Upper lobe of left lung (tissue), 6 donors: ENCODE measurements around the gene MRPS15. TPM values are rescaled to one million over a fixed set of nuclear protein-coding genes. Genes with fewer than 3 reads are reported as not detected.
A peak's percentile ranks its signal among the peaks of the same experiment; 100 is the strongest.
"Not testable (repeated sequence)": the region's sequence is repeated elsewhere in the genome, so short reads cannot be mapped to it uniquely, and the experiment has no call there.

ENCODE experiments used
- ATAC-seq, 2 donors: fragments of 200-7000 bp; cut with Tn5 transposase; one replicate each; pipeline ENCODE4 v1.9.1; 2022; ENCODE audit warnings: mild to moderate bottlenecking in 2 of 2, moderate library complexity in 2 of 2; ENCODE audit not compliant: low FRiP score in 2 of 2
- DNase-seq, 2 donors: peaks; one replicate each; pipeline ENCODE4 v3.0.0-alpha.2; 2019 to 2020
- H3K27ac ChIP-seq, 4 donors: fragments of 200-600 bp; sonication (generic); one replicate each; pipeline ENCODE4 v1.5.1; 2016 to 2019
- H3K27me3 ChIP-seq, 4 donors: fragments of 200-600 bp; sonication (generic); one replicate each; pipeline ENCODE4 v1.5.1; 2017 to 2019
- H3K36me3 ChIP-seq, 4 donors: fragments of 200-600 bp; sonication (generic); one replicate each; pipeline ENCODE4 v1.5.1; 2016 to 2019
- H3K4me1 ChIP-seq, 4 donors: fragments of 200-600 bp; sonication (generic); one replicate each; pipeline ENCODE4 v1.5.1; 2018 to 2019
- H3K4me3 ChIP-seq, 4 donors: fragments of 200-600 bp; sonication (generic); one replicate each; pipeline ENCODE4 v1.5.1; 2017 to 2019; ENCODE audit warnings: mild to moderate bottlenecking in 2 of 4, moderate library complexity in 1 of 4
- H3K9me3 ChIP-seq, 4 donors: fragments of 200-600 bp; sonication (generic); one replicate each; pipeline ENCODE4 v1.5.1; 2018 to 2019
- EP300 ChIP-seq, 4 donors: sonication (generic); formaldehyde crosslinking; IDR thresholded peaks; one replicate each; pipeline ENCODE4 v1.5.1; 2017; ENCODE audit warnings: antibody characterized with exemption in 4 of 4, control low read depth in 2 of 4
- POLR2A ChIP-seq, 4 donors: fragments of 450-650 bp; IDR thresholded peaks; one replicate each; pipeline ENCODE4 v1.5.1; 2016 to 2017; ENCODE audit warnings: antibody characterized with exemption in 4 of 4, mild to moderate bottlenecking in 2 of 4
- POLR2AphosphoS5 ChIP-seq, 2 donors: sonication (generic); formaldehyde crosslinking; IDR thresholded peaks; one replicate each; pipeline ENCODE4 v1.5.1; 2017; ENCODE audit warnings: antibody characterized with exemption in 2 of 2
- WGBS, 2 donors: methylation state at CpG; one replicate each; pipeline ENCODE4 v1.1.5; 2017 to 2018; 5-methylcytosine and 5-hydroxymethylcytosine counted together
- total RNA-seq, 6 donors: library from RNA; depleted of rRNA in 4 of 6; stranded (reverse); fragments of >200 nt in 4 of 6; gene quantifications; one replicate each; pipeline versions ENCODE4 v1.1.0 to v1.2.1, GENCODE V29; 2016 to 2021
- TF ChIP-seq, protein P1 (sequence below), 6 experiments: fragments of 450-650 bp in 4 of 6; fragments of 200-600 bp in 2 of 6; sonication (generic) in 2 of 6; IDR thresholded peaks; one replicate each; pipeline ENCODE4 v1.5.1; 2016 to 2019; ENCODE audit warnings: antibody characterized with exemption in 6 of 6
- donor health status: DM: no; HTN: no; CAD: no; lungs with moderate emphysema.
- donor health status: DM: no; HTN: yes; CAD: no; lungs with severe emphysema.

The MRPS15 gene
- total RNA-seq, 6 donors from 2014 or later, result 43.0 to 83.6 (median 66.1) TPM

DNA sequence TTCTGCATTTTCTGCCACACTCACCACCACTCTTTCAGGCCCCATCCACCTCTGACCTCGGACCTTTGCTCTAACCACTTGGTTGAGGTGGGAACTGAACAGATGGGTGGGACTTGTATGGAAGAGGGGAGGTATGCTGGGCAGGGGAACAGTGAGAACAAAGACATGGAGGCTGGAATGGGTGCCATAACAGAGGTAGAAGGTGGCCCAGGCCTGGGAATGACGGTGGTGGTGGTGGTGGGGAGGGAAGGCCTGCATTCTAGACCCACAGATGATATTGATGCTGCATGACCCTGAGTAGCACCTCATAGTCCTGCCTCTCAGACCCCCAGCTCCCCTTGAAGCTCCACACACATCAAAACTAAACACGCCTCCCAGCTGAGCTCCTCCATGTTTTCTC, 23.7 kb upstream of the MRPS15 start:
- TF ChIP-seq, protein P1, sequence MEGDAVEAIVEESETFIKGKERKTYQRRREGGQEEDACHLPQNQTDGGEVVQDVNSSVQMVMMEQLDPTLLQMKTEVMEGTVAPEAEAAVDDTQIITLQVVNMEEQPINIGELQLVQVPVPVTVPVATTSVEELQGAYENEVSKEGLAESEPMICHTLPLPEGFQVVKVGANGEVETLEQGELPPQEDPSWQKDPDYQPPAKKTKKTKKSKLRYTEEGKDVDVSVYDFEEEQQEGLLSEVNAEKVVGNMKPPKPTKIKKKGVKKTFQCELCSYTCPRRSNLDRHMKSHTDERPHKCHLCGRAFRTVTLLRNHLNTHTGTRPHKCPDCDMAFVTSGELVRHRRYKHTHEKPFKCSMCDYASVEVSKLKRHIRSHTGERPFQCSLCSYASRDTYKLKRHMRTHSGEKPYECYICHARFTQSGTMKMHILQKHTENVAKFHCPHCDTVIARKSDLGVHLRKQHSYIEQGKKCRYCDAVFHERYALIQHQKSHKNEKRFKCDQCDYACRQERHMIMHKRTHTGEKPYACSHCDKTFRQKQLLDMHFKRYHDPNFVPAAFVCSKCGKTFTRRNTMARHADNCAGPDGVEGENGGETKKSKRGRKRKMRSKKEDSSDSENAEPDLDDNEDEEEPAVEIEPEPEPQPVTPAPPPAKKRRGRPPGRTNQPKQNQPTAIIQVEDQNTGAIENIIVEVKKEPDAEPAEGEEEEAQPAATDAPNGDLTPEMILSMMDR (IDR thresholded peaks at IDR 0.05), result no peak
- no peak for TF ChIP-seq POLR2AphosphoS5 (IDR thresholded peaks at IDR 0.05)
- TF ChIP-seq POLR2A (IDR thresholded peaks at IDR 0.05), result no peak
- TF ChIP-seq EP300 (IDR thresholded peaks at IDR 0.05), result no peak
- no peak overlapping the region for H3K4me3 ChIP-seq
- DNase-seq, result no peak
- H3K27me3 ChIP-seq, result no peaks in the 10 kb centered on the region
- peaks cover 19 to 36% (median 26%) of the 10 kb centered on the region in 4 donors for H3K4me1 ChIP-seq
- 86 to 90% methylated on average over 3 of the region's 3 CpGs for WGBS, 2 donors
- ATAC-seq, result no peak
- peak overlapping the region; percentile 80 to 89 (median 84) for H3K27ac ChIP-seq
- no peaks in the 10 kb centered on the region for H3K9me3 ChIP-seq
- no peaks in the 10 kb centered on the region for H3K36me3 ChIP-seq

- DNase-seq, H3K27me3 ChIP-seq, H3K36me3 ChIP-seq, H3K9me3 ChIP-seq, ATAC-seq, H3K4me3 ChIP-seq: not testable (repeated sequence)
- peaks cover 19 to 38% (median 27%) of the 10 kb centered on the region in 4 donors for H3K4me1 ChIP-seq
- H3K27ac ChIP-seq, result peak overlapping the region; percentile 80 to 89 (median 84)
- 79 to 82% methylated on average over 9 of the region's 9 CpGs for WGBS, 2 donors
Observed at GRCh38 chr1:36487336-36487725, 23.1 kb upstream of the MRPS15 start.

DNA sequence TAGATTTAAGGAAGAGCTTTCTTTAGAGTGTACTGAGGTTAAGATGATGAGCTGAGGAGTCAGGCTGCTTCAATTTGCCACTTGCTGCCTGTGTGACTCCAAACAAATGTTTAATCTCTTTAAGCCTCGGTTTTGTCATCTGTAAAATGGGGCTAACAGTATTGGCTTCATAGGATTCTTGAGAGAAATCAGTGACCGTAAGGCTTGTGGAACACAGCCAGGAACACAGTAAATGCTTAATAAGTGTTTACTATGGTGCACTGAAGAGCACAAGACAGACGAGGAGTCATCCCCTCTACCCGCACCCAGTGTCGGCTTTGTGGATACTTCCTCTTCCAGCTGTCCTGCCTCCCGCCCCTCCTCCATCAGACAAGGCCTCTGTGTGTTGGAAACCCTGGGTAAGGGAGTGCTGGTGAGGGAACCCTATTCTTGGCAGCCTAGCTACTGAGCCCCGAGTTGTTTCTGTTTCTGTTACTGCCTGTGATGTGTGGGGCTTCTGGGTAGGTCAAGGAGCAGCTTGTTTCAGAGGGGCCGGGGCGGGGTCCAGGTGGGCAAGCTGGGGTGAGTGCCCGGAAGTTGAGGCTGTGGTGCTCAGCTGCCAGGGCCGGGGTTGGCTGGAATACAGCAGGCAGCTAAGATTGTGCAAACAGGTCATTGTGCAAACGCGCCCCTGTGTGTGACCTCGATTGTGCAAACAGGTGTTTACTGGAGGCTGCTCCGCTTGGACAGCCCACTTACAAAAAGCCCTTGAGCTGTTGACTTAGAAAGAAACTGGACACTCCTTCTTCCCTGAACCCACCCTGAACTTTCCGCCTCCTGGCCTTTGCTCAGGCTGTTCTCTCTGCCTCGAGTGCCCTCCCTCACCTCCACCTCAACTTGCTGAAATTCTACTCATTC, 22.5 kb upstream of the MRPS15 start:
- H3K27me3 ChIP-seq, result no peaks in the 10 kb centered on the region
- peak; percentile 85 to 98 for DNase-seq
- WGBS, 2 donors, result 34 to 46% methylated on average over 17 of the region's 17 CpGs
- no peaks in the 10 kb centered on the region for H3K36me3 ChIP-seq
- H3K4me3 ChIP-seq, result no peak overlapping the region
- ATAC-seq, result peak; percentile 84 to 93
- TF ChIP-seq POLR2A (IDR thresholded peaks at IDR 0.05) (peak in 1 of 4 donors; percentile 45), POLR2AphosphoS5 (IDR thresholded peaks at IDR 0.05) (peak; percentile 82 to 92), EP300 (IDR thresholded peaks at IDR 0.05) (peak; percentile 27 to 94 (median 68))
- TF ChIP-seq, protein P1 (IDR thresholded peaks at IDR 0.05), result no peak
- H3K9me3 ChIP-seq, result no peaks in the 10 kb centered on the region
- peak overlapping the region; percentile 80 to 89 (median 84) for H3K27ac ChIP-seq
- peaks cover 21 to 41% (median 29%) of the 10 kb centered on the region in 4 donors for H3K4me1 ChIP-seq

DNA sequence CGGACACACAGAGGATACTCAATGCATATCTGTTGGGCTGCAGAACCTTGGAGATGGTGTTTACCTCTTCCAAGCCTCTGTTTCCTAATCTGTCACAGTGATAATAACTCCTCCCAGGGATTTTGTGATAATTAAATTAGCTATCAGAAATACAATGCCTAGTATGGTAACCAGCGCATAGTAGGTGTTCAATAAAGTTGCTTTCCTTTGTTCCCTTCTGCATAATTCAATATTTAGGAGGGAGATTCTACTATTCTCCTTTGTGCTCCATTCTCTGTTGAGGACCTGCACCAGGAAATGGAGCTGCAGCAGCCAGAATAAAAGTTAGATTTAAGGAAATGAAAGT, 21.9 kb upstream of the MRPS15 start:
- no peak overlapping the region for H3K4me3 ChIP-seq
- H3K9me3 ChIP-seq, result no peaks in the 10 kb centered on the region
- peak overlapping the region; percentile 80 to 89 (median 84) for H3K27ac ChIP-seq
- ATAC-seq, result no peak
- peaks cover 25 to 45% (median 34%) of the 10 kb centered on the region in 4 donors for H3K4me1 ChIP-seq
- WGBS, 2 donors, result 67 to 83% methylated on average over 2 of the region's 2 CpGs
- TF ChIP-seq POLR2A (IDR thresholded peaks at IDR 0.05), result no peak
- no peaks in the 10 kb centered on the region for H3K27me3 ChIP-seq
- no peak for DNase-seq
- H3K36me3 ChIP-seq, result no peaks in the 10 kb centered on the region

- Histone ChIP-seq H3K36me3 (no peaks in the 10 kb centered on the region), H3K4me1 (peaks cover 22 to 47% (median 34%) of the 10 kb centered on the region in 4 donors), H3K27ac (peak overlapping the region in 3 of 4 donors; percentile 81 to 92 (median 87)), H3K4me3 (no peak overlapping the region), H3K9me3 (no peaks in the 10 kb centered on the region), H3K27me3 (no peaks in the 10 kb centered on the region)
- TF ChIP-seq POLR2A (IDR thresholded peaks at IDR 0.05) (no peak), POLR2AphosphoS5 (IDR thresholded peaks at IDR 0.05) (no peak), EP300 (IDR thresholded peaks at IDR 0.05) (no peak)
- TF ChIP-seq, protein P1 (IDR thresholded peaks at IDR 0.05), result no peak
- ATAC-seq (no peak), DNase-seq (no peak)
- 94 to 95% methylated on average over 2 of the region's 2 CpGs for WGBS, 2 donors
Observed at GRCh38 chr1:36484099-36484498, 19.9 kb upstream of the MRPS15 start.
